SJCRH30 (cell line): ENCODE measurements around the gene VNN1. TPM values are rescaled to one million over a fixed set of nuclear protein-coding genes. Genes with fewer than 3 reads are reported as not detected.
"Not testable (repeated sequence)": the region's sequence is repeated elsewhere in the genome, so short reads cannot be mapped to it uniquely, and the experiment has no call there.

Experiments used
- DNase-seq, 2 experiments: peaks; one replicate each; pipeline ENCODE4 v3.0.0-alpha.2; 2015 to 2020
- H3K27ac ChIP-seq: fragments of 250-450 bp; sonication (Bioruptor Pico); 2 replicates; pipeline ENCODE4 v1.5.1; 2020; ENCODE audit warnings: mild to moderate bottlenecking, moderate library complexity
- H3K27me3 ChIP-seq: fragments of 250-450 bp; sonication (Bioruptor Pico); 2 replicates; pipeline ENCODE4 v1.5.1; 2020; ENCODE audit warnings: mild to moderate bottlenecking, moderate library complexity
- H3K36me3 ChIP-seq: fragments of 250-450 bp; sonication (Bioruptor Pico); 2 replicates; pipeline ENCODE4 v1.5.1; 2020; ENCODE audit warnings: mild to moderate bottlenecking, moderate library complexity
- H3K4me1 ChIP-seq: fragments of 250-450 bp; sonication (Bioruptor Pico); 2 replicates; pipeline ENCODE4 v1.5.1; 2020; ENCODE audit warnings: mild to moderate bottlenecking, moderate library complexity
- H3K4me3 ChIP-seq: fragments of 250-450 bp; sonication (Bioruptor Pico); 2 replicates; pipeline ENCODE4 v1.5.1; 2020; ENCODE audit warnings: mild to moderate bottlenecking, moderate library complexity
- H3K9me3 ChIP-seq: fragments of 250-450 bp; sonication (Bioruptor Pico); replicated peaks from 2 replicates; pipeline ENCODE4 v1.5.1; 2020; ENCODE audit warnings: mild to moderate bottlenecking, moderate library complexity
- total RNA-seq: library from RNA; depleted of rRNA; stranded (reverse); fragments of >200 nt; shearing (Covaris generic); gene quantifications from 2 replicates; pipeline ENCODE4 v1.2.3, GENCODE V29; 2014

VNN1 gene
- total RNA-seq, 1 experiment from 2014 or later: 0.10 TPM

DNA sequence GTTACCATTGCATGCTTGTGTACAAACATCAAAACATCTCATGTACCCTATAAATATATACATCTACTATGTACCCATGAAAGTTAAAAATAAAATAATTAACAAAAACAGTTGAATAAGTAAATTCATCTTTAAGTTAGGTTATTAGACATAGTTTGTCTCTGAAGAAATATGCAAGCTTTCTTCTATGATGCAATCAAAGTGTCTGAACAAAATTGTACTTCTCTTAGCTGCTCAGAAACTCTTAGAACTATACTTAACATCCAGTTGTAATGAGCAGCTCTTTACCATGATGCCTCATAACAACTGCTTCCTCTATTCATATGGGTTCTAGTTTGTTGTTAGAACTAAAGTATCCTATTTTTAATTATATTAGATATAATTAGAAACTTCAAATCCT is 5.9 kb downstream of the VNN1 start:
- no peaks in the 10 kb centered on the region for H3K9me3 ChIP-seq
- H3K27me3 ChIP-seq: no peaks in the 10 kb centered on the region
- no peaks in the 10 kb centered on the region for H3K4me1 ChIP-seq
- H3K36me3 ChIP-seq: no peaks in the 10 kb centered on the region
- no peak overlapping the region for H3K4me3 ChIP-seq
- H3K27ac ChIP-seq: no peak overlapping the region
- no peak for DNase-seq

DNA sequence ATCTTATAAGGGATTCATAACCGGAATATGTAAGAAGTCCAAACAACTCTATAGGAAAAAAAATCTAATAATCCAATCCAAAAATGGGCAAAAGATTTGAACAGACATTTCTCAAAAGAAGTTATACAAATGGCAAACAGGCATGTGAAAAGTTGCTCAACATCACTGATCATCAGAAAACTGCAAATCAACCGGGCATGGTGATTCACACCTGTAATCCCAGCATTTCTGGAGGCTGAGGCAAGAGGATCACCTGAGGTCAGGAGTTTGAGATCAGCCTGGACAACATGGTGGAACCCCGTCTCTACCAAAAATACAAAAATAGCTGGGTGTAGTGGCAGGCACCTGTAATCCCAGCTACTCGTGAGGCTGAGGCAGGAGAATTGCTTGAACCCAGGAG is 7.1 kb downstream of the VNN1 start:
- H3K27me3 ChIP-seq, H3K36me3 ChIP-seq, H3K4me1 ChIP-seq, DNase-seq, H3K9me3 ChIP-seq, H3K4me3 ChIP-seq, H3K27ac ChIP-seq: not testable (repeated sequence)

DNA sequence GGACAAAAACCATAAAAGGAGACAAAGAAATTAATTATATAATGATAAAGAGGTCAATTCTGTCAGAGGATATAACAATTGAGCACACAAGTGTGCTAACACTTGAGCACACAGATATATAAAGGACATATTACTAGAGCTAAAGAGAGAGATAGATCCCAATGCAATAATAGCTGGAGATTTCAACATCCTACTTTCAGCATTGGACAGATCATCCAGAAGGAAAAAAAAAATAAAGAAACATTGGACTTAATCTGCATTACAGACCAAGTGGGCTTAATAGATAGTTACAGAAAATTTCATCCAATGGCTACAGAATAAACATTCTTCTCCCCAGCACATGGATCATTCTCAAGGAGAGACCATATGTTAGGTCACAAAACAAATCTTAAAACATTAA is 9.9 kb downstream of the VNN1 start:
- Histone ChIP-seq H3K4me3 (no peak overlapping the region), H3K9me3 (no peaks in the 10 kb centered on the region), H3K27ac (no peak overlapping the region), H3K4me1 (no peaks in the 10 kb centered on the region), H3K36me3 (no peaks in the 10 kb centered on the region), H3K27me3 (no peaks in the 10 kb centered on the region)
- DNase-seq: no peak

DNA sequence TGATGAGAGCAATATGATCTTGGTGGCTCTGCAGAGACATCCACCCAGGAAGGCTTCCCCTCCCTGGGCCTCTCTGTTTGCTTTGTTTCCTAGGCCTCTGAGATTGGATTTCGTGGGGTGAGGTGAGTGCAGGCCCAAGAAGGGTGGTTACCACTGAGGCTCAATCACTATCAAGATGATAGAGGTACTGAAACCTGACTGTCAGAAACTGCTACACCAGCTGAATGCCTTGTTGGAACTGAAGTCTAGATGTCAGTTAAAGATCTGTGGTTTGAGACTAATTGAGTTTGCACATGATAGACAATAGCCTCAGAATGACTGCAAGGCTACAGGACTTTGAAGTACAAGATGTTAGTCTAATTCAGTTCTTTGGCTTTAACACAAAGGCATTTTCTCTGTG is 15.2 kb downstream of the VNN1 start:
- no peaks in the 10 kb centered on the region for H3K9me3 ChIP-seq
- no peak overlapping the region for H3K27ac ChIP-seq
- no peaks in the 10 kb centered on the region for H3K36me3 ChIP-seq
- no peaks in the 10 kb centered on the region for H3K4me1 ChIP-seq
- H3K27me3 ChIP-seq: no peaks in the 10 kb centered on the region
- DNase-seq: no peak
- H3K4me3 ChIP-seq: no peak overlapping the region

DNA sequence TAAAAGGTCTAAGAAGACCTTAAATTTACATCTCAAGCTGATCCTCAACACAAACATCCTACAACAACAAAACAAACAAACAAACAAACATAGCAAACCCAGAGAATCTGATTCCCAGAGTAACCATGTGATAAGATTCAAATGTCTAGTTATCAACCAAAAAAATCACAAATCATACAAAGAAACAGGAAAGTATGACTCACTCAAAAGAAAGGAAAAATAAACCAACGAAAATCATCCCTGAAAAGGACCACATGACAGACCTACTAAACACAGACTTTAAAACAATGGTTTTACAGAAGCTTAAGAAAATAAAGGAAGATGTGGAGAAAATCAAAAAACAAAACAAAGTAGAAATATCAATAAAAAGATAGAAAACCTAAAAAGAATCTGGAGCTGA is 18.1 kb downstream of the VNN1 start:
- no peaks in the 10 kb centered on the region for H3K4me1 ChIP-seq

DNA sequence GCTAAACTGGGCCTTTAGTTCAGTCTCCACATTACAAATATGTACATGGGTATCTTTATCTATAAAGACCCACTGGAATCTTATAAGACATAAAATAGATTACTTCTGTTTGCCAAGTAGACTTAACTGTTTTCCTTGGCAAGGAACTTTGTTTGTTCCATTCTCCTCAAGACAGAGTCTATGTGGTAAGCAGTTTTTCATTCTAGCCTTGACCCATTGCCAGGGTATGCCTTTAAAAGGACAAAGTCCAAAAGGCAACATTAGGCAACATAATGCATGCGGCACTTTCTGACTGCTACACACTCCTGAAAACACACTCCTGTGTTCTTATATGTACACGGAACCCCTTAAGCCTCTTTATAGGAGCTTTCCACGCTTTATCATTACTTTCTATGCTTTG is 20.4 kb downstream of the VNN1 start:
- Histone ChIP-seq H3K4me1 (no peaks in the 10 kb centered on the region), H3K4me3 (no peak overlapping the region), H3K27me3 (no peaks in the 10 kb centered on the region), H3K36me3 (no peaks in the 10 kb centered on the region), H3K9me3 (no peaks in the 10 kb centered on the region), H3K27ac (no peak overlapping the region)
- no peak for DNase-seq

More for the DNA sequence above, 18.1 kb downstream of the VNN1 start:
- H3K27me3 ChIP-seq: no peaks in the 10 kb centered on the region
- H3K36me3 ChIP-seq: no peaks in the 10 kb centered on the region
- no peak overlapping the region for H3K4me3 ChIP-seq
- no peak overlapping the region for H3K27ac ChIP-seq
- no peaks in the 10 kb centered on the region for H3K9me3 ChIP-seq
- no peak for DNase-seq

DNA sequence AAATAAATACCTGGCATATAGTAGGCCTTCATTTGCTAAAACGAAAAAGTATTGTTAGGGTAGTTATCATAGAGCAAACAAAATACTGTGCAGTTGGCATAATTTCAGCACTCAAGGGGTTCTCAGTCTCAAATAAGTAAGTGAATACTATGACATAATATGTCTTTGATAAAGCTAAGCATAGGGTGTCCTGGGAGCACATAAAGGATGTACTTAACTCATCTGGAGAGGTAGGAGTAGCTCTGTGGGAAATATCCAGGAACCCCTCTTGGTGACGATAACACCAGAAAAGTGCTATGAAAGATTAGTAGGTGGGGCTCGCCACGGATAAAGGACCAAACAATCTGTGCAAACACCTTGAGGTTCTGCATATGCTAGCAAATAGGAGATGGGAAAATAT is 23.2 kb downstream of the VNN1 start:
- Histone ChIP-seq H3K9me3 (no peaks in the 10 kb centered on the region), H3K4me1 (no peaks in the 10 kb centered on the region), H3K27me3 (no peaks in the 10 kb centered on the region), H3K36me3 (no peaks in the 10 kb centered on the region), H3K4me3 (no peak overlapping the region), H3K27ac (no peak overlapping the region)
- no peak for DNase-seq

DNA sequence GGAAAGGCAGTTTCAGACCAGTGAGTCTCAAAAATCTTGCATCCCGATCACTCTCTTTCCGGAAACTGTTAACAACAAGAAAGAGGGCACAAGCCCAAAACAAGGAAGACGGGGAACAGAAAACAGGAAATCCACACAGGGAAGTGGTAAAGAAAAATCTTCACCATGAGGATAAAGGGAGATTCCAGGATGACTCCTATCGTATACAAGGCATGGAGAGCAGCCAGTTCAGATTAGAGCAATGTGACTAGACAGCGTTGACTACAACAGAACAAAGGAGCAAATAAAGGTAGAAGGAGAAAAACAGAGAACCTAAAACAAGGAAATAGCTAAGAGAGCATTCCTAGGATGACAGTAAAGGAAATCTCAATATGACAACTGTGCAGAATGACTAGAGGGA is 26.5 kb downstream of the VNN1 start:
- Histone ChIP-seq H3K4me3 (no peak overlapping the region), H3K27me3 (no peaks in the 10 kb centered on the region), H3K27ac (no peak overlapping the region), H3K4me1 (no peaks in the 10 kb centered on the region), H3K9me3 (no peaks in the 10 kb centered on the region), H3K36me3 (no peaks in the 10 kb centered on the region)
- DNase-seq: no peak

DNA sequence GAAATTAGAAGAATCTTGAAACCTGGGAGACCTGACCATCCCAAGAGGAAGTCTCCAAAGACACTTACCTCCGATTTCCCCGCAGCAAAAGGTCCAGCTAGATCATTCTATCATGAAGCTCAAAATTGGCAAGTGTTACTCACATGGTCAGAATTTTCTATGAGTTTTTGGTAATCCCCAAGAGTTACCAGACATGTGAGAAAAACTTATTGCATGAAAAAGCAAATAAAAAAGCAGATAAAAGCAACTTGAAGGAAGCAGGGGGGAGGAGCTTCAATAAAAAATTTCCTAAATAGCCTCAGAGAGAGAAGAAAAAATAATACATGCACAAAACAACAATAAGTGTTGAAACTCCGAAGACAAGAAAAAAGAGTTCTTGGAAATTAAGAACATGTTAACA is 27.3 kb downstream of the VNN1 start:
- Histone ChIP-seq H3K4me1 (no peaks in the 10 kb centered on the region), H3K36me3 (no peaks in the 10 kb centered on the region), H3K27ac (no peak overlapping the region), H3K9me3 (no peaks in the 10 kb centered on the region), H3K4me3 (no peak overlapping the region), H3K27me3 (no peaks in the 10 kb centered on the region)
- DNase-seq: no peak

DNA sequence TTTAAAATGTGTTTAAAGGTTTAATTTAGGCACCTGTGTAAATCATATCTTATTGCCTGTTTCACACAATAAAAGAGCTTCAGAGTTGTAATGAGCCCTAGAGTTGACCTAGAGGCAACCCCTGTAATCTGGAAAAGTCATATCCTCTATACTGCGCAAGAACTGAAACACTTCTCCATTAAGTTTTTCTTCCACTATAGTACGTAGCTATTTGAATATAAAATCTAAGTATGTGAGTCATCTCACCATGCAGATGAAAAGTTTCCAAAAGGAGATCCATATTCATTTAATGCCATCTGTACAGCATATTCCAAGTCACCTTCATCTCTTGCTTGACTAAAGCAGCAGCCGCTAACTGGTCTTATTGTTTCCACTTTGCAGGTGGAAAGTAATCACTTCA is 28.8 kb downstream of the VNN1 start:
- no peaks in the 10 kb centered on the region for H3K9me3 ChIP-seq
- H3K27ac ChIP-seq: no peak overlapping the region
- H3K36me3 ChIP-seq: no peaks in the 10 kb centered on the region
- H3K4me1 ChIP-seq: no peaks in the 10 kb centered on the region
- DNase-seq: no peak
- no peaks in the 10 kb centered on the region for H3K27me3 ChIP-seq
- H3K4me3 ChIP-seq: no peak overlapping the region

DNA sequence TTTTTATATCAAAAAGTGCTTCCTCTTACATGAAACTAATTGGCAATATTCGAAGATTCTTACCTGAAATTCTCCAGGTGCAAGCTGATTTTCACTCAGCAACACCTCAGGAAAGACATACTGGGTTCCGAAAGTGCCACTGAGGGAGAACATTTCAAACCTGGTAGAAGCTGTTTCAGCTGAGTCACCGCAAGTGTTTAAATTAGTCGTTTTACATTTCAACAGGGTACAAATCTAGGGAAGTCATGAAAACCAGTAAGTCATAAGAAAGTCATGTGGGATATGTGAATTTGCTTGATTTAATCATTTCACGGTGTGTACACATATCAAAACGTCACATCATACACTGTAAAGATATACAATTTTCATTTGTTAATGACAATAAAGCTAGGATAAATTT is 29.6 kb downstream of the VNN1 start:
- no peaks in the 10 kb centered on the region for H3K9me3 ChIP-seq
- H3K4me3 ChIP-seq: no peak overlapping the region
- H3K27ac ChIP-seq: no peak overlapping the region
- H3K4me1 ChIP-seq: peaks cover 6% of the 10 kb centered on the region; the same call in 1 of the 2 replicates
- H3K27me3 ChIP-seq: no peaks in the 10 kb centered on the region
- H3K36me3 ChIP-seq: no peaks in the 10 kb centered on the region
- DNase-seq: no peak

DNA sequence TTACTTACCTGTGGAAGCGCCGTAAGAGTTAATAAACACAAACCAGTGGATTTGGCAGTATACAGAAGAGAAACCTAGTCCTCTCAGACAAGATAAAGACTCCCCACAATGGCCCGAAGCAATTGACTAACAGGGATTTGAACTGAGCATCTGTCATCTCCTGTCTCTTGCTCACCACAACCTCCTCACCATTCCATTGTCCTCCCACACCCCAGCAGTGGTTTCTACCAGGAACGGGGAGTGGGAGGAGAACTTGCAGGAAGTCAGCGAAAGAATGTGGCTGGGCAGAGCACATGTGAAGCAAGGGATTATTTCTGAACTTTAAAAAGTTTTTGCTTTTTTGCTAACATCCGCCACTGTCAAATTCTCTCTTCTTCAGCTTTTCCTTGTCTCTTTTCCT is 30.3 kb downstream of the VNN1 start:
- Histone ChIP-seq H3K27me3 (no peaks in the 10 kb centered on the region), H3K9me3 (no peaks in the 10 kb centered on the region), H3K4me3 (no peak overlapping the region), H3K27ac (no peak overlapping the region), H3K4me1 (peaks cover 11% of the 10 kb centered on the region; the same call in 1 of the 2 replicates), H3K36me3 (no peaks in the 10 kb centered on the region)
- DNase-seq: peak; percentile 16 to 37

DNA sequence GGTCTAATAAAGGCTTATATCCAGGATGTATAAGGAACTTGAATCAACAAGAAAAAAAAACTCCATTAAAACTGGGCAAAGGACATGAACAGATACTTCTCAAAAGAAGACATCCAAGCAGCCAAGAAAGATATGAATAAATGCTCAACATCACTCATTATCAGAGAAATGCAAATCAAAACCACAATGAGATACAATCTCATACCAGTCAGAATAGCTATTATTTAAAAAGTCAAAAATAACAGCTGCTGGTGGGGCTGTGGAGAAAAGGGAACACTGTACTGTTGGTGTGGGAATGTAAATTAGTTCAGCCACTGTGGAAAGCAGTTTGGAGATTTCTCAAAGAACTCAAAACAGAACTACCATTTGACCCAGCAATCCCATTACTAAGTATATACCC is 34.8 kb downstream of the VNN1 start:
- not testable (repeated sequence) for DNase-seq, H3K9me3 ChIP-seq, H3K27me3 ChIP-seq, H3K4me3 ChIP-seq, H3K27ac ChIP-seq, H3K36me3 ChIP-seq
- peaks cover 11% of the 10 kb centered on the region; the same call in 1 of the 2 replicates for H3K4me1 ChIP-seq

DNA sequence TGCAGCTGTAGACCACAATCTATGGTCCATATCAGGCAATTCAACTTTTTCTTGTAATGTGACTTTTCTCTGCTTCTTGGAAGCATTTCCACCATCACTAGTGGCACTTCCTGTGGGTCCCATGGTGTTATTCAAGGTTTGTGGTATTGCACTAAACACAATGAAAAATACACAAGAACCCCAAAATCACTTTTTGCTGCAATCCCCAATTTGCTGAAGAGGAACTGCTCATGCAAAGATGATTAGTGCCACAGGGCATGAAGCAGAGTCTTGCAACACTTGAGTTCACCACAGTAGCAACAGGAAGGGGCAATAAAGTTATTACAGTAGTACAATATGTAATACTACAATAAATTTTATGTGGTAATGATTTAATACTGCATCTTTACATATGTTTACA is 38.1 kb downstream of the VNN1 start:
- H3K4me3 ChIP-seq: no peak overlapping the region
- H3K27me3 ChIP-seq: no peaks in the 10 kb centered on the region
- H3K4me1 ChIP-seq: peaks cover 14% of the 10 kb centered on the region; the same call in 1 of the 2 replicates
- no peak overlapping the region for H3K27ac ChIP-seq
- no peak for DNase-seq
- H3K36me3 ChIP-seq: no peaks in the 10 kb centered on the region
- H3K9me3 ChIP-seq: no peaks in the 10 kb centered on the region

DNA sequence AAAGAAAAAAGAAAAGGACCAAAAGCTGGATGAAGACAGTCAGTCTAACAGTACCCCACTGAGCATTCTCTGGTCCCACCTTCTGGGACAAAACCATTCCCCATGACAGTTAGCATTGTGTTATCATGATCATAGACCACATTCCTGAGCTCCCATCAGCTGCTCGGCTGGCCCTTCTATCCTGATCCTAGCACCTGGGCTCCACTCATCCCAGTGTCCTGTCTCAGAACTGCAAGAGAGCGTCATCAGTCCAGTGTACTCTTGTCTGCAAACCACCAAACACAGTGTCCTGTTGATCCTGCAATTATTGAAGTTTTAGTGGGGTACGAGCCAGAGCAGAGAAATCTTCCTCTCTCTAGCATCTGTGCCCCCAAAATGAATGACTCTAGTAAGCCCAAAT is 38.9 kb downstream of the VNN1 start:
- H3K9me3 ChIP-seq: no peaks in the 10 kb centered on the region

DNA sequence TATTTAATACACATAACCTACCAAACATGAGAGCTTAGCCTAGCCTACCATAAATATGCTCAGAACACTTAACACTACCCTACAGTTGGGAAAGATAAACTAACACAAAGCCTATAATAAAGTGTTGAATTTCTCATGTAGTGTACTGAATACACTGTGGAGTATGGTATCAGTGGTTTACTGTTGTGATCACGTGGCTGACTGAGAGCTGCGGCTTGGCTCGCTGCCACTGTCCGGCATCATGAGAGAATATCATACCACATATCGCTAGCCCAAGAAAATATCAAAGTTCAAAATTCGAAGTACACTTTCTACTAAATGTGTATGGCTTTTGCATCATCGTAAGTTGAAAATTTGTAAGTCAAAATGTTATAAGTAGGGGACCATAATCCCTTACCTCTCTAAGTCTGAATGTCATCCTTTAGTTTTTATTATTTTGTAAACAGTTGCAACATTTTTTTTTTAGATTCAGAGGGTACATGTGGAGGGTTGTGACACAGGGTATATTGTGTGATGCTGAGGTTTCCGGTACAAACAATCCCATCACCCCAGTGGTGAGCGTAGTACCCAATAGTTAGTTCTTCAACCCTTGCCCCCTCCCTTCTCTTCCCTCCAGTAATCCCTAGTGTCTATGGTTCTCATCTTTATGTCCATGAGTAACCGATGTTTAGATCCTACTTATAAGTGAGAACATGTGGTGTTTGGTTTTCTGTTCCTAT is 40.3 kb downstream of the VNN1 start:
- peak; percentile 61 to 72 for DNase-seq
- H3K27me3 ChIP-seq: no peaks in the 10 kb centered on the region

More for the DNA sequence above, 38.9 kb downstream of the VNN1 start:
- Histone ChIP-seq H3K27ac (no peak overlapping the region), H3K4me1 (peaks cover 14% of the 10 kb centered on the region; the same call in 1 of the 2 replicates), H3K36me3 (no peaks in the 10 kb centered on the region), H3K4me3 (no peak overlapping the region), H3K27me3 (no peaks in the 10 kb centered on the region)
- peak in 1 of 2 experiments; percentile 10 for DNase-seq

More for the DNA sequence above, 40.3 kb downstream of the VNN1 start:
- Histone ChIP-seq H3K9me3 (no peaks in the 10 kb centered on the region), H3K27ac (no peak overlapping the region), H3K4me1 (0 out of 2 replicates have a peak, but pooled peaks cover 3% of the 10 kb centered on the region), H3K4me3 (no peak overlapping the region), H3K36me3 (no peaks in the 10 kb centered on the region)
